Measurements from ENCODE around the gene SUPT3H.

DNA sequence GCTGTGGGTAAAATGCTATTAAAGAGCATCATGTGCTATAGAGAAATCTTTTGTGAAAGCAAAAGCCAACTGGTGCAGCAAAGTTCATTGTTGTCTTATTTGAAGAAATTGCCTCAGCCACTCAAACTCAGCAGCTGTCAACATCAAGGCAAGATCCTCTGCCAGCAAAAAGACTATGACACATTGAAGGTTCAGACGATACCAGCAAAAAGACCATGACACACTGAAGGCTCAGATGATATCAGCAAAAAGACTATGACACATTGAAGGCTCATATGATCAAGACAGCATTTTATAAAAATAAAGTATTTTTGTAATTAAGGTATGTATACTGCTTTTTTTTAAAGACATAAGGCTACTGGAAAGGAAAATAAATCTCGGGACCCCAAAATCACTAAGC lies 168.0 kb downstream of the SUPT3H start:
- TF ChIP-seq CTCF (IDR thresholded peaks at IDR 0.05) (no peak), POLR2A (IDR thresholded peaks at IDR 0.05) (no peak), POLR2AphosphoS5 (IDR thresholded peaks at IDR 0.05) (no peak)

Data from breast epithelium (tissue), 3 donors.